Glutamatergic neuron (in vitro differentiated cells): Measurements from ENCODE around the gene SDCCAG8. TPM values are rescaled to one million over a fixed set of nuclear protein-coding genes. Genes with fewer than 3 reads are reported as not detected.

Experiments used
- DNase-seq: peaks from one replicate; pipeline ENCODE4 v3.0.0; 2022
- H3K27ac Mint-ChIP-seq: one replicate; pipeline ENCODE4 v1.8.0; 2020; ENCODE audit warnings: mild to moderate bottlenecking, mixed read lengths, inconsistent platforms; ENCODE audit not compliant: unreplicated experiment
- H3K27me3 Mint-ChIP-seq: one replicate; pipeline ENCODE4 v1.8.0; 2020; ENCODE audit warnings: mild to moderate bottlenecking, moderate library complexity, mixed read lengths, inconsistent platforms; ENCODE audit not compliant: unreplicated experiment
- H3K36me3 Mint-ChIP-seq: one replicate; pipeline ENCODE4 v1.8.0; 2020; ENCODE audit warnings: mild to moderate bottlenecking, mixed read lengths, inconsistent platforms; ENCODE audit not compliant: unreplicated experiment
- H3K4me1 Mint-ChIP-seq: one replicate; pipeline ENCODE4 v1.8.0; 2020; ENCODE audit warnings: mild to moderate bottlenecking, low read depth, mixed read lengths, inconsistent platforms; ENCODE audit not compliant: unreplicated experiment
- H3K4me3 Mint-ChIP-seq: one replicate; pipeline ENCODE4 v1.8.0; 2020; ENCODE audit warnings: mild to moderate bottlenecking, mixed read lengths, inconsistent platforms; ENCODE audit not compliant: unreplicated experiment
- H3K9me3 Mint-ChIP-seq: one replicate; pipeline ENCODE4 v1.8.0; 2020; ENCODE audit warnings: mild to moderate bottlenecking, moderate library complexity, mixed read lengths, inconsistent platforms; ENCODE audit not compliant: unreplicated experiment
- CTCF ChIP-seq: fragments of 200-600 bp; sonication (generic); IDR thresholded peaks from one replicate; pipeline ENCODE4 v1.5.0; 2021; ENCODE audit not compliant: partially characterized antibody, unreplicated experiment
- total RNA-seq: library from RNA; stranded (reverse); fragmentation: NEBNext Ultra II Directional; extraction: Animal tissue kit (Norgen Biotek cat#: 25700); gene quantifications from one replicate; pipeline ENCODE4 v1.2.1, GENCODE V29; 2021; ENCODE audit not compliant: unreplicated experiment

Gene SDCCAG8
- total RNA-seq, 1 donor from 2014 or later, result 52.8 TPM

GRCh38 chr1:243421784-243422183, 165.9 kb downstream of the SDCCAG8 start:
- Mint-ChIP-seq H3K4me3 (no peak overlapping the region), H3K36me3 (no peaks in the 10 kb centered on the region), H3K9me3 (no peaks in the 10 kb centered on the region), H3K27me3 (no peaks in the 10 kb centered on the region), H3K27ac (no peak overlapping the region), H3K4me1 (peaks cover 18% of the 10 kb centered on the region)
- no peak for TF ChIP-seq CTCF
- DNase-seq, result no peak

GRCh38 chr1:243422362-243422761, 166.5 kb downstream of the SDCCAG8 start:
- no peak for DNase-seq
- TF ChIP-seq CTCF, result no peak
- no peaks in the 10 kb centered on the region for H3K9me3 Mint-ChIP-seq
- no peak overlapping the region for H3K4me3 Mint-ChIP-seq
- no peaks in the 10 kb centered on the region for H3K36me3 Mint-ChIP-seq
- H3K27ac Mint-ChIP-seq, result no peak overlapping the region
- H3K27me3 Mint-ChIP-seq, result no peaks in the 10 kb centered on the region
- H3K4me1 Mint-ChIP-seq, result peaks cover 15% of the 10 kb centered on the region

DNA sequence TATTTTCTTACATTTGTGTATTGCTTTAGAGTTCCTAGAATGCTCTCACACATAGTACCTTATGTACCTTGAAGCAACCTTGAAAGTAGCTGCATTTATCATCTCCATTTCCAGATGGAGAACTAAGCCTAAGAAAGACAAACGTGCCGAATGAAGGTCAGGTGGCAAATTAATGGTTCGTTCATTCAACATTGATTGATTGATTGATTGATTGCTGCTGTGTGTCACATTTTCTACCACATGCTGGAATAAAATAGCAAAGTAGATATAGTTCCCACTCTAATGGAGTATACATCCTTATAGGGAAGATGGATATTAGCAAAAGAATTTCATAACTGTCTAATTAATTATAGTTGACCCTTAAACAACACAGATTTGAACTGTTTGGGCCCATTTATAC, 172.2 kb downstream of the SDCCAG8 start:
- DNase-seq, result no peak
- Mint-ChIP-seq H3K4me3 (no peak overlapping the region), H3K4me1 (peaks cover 19% of the 10 kb centered on the region), H3K9me3 (peaks cover 6% of the 10 kb centered on the region), H3K27me3 (no peaks in the 10 kb centered on the region), H3K36me3 (peaks cover 5% of the 10 kb centered on the region), H3K27ac (no peak overlapping the region)
- no peak for TF ChIP-seq CTCF

GRCh38 chr1:243428617-243429342, 172.9 kb downstream of the SDCCAG8 start:
- H3K4me1 Mint-ChIP-seq, result peaks cover 24% of the 10 kb centered on the region
- H3K27ac Mint-ChIP-seq, result no peak overlapping the region
- DNase-seq, result no peak
- peaks cover 5% of the 10 kb centered on the region for H3K36me3 Mint-ChIP-seq
- no peak for TF ChIP-seq CTCF
- H3K4me3 Mint-ChIP-seq, result no peak overlapping the region
- peaks cover 6% of the 10 kb centered on the region for H3K9me3 Mint-ChIP-seq
- H3K27me3 Mint-ChIP-seq, result no peaks in the 10 kb centered on the region

GRCh38 chr1:243431591-243431990, 175.8 kb downstream of the SDCCAG8 start:
- H3K27ac Mint-ChIP-seq, result no peak overlapping the region
- H3K9me3 Mint-ChIP-seq, result peaks cover 6% of the 10 kb centered on the region

More at GRCh38 chr1:243431591-243431990, 175.8 kb downstream of the SDCCAG8 start:
- peaks cover 5% of the 10 kb centered on the region for H3K36me3 Mint-ChIP-seq
- peaks cover 32% of the 10 kb centered on the region for H3K4me1 Mint-ChIP-seq
- TF ChIP-seq CTCF, result no peak
- H3K27me3 Mint-ChIP-seq, result no peaks in the 10 kb centered on the region
- no peak for DNase-seq
- no peak overlapping the region for H3K4me3 Mint-ChIP-seq
